Muscle of leg (tissue), 11 donors: Measurements from ENCODE around the gene RBM8A. TPM values are rescaled to one million over a fixed set of nuclear protein-coding genes. Genes with fewer than 3 reads are reported as not detected.
A peak's percentile ranks its signal among the peaks of the same experiment; 100 is the strongest.
"Not testable (repeated sequence)": the region's sequence is repeated elsewhere in the genome, so short reads cannot be mapped to it uniquely, and the experiment has no call there.

Experiments
- DNase-seq: peaks from one replicate; pipeline ENCODE4 v3.0.0; 2013
- H3K27ac ChIP-seq: one replicate; pipeline ENCODE4 v1.5.1; 2013; ENCODE audit warnings: mild to moderate bottlenecking, low read length, control low read depth
- H3K27me3 ChIP-seq: one replicate; pipeline ENCODE4 v1.6.1; 2013; ENCODE audit warnings: low read length; ENCODE audit not compliant: control insufficient read depth, insufficient read depth
- H3K36me3 ChIP-seq: one replicate; pipeline ENCODE4 v1.6.1; 2013; ENCODE audit warnings: low read length; ENCODE audit not compliant: control insufficient read depth, insufficient read depth
- H3K4me1 ChIP-seq: one replicate; pipeline ENCODE4 v1.6.1; 2013; ENCODE audit warnings: low read length; ENCODE audit not compliant: control insufficient read depth, insufficient read depth
- H3K4me3 ChIP-seq: one replicate; pipeline ENCODE4 v1.5.1; 2013; ENCODE audit warnings: low read length, control low read depth
- H3K9me3 ChIP-seq: replicated peaks from 2 replicates; pipeline ENCODE4 v1.6.1; 2013; ENCODE audit warnings: low read depth, low read length; ENCODE audit not compliant: control insufficient read depth
- WGBS: methylation state at CpG from one replicate; pipeline ENCODE4 v1.1.5; 2013; ENCODE audit warnings: missing lambda C conversion rate; ENCODE audit not compliant: insufficient coverage; 5-methylcytosine and 5-hydroxymethylcytosine counted together
- polyA plus RNA-seq, 8 donors: library from polyadenylated mRNA; unstranded; fragments of 120-200 nt; gene quantifications; one replicate each; pipeline versions ENCODE4 v1.2.1 to v1.2.3, GENCODE V29; 2013; ENCODE audit warnings: inconsistent platforms in 1 of 8, low replicate concordance in 1 of 8; ENCODE audit not compliant: insufficient read length in 8 of 8, insufficient read depth in 1 of 8
- total RNA-seq: library from RNA; stranded (reverse); fragments of 120-200 nt; gene quantifications from one replicate; pipeline ENCODE4 v1.2.4, GENCODE V29; 2013

Gene RBM8A
- total and polyA plus RNA-seq, 9 donors: 114 to 136 (median 132) TPM

DNA sequence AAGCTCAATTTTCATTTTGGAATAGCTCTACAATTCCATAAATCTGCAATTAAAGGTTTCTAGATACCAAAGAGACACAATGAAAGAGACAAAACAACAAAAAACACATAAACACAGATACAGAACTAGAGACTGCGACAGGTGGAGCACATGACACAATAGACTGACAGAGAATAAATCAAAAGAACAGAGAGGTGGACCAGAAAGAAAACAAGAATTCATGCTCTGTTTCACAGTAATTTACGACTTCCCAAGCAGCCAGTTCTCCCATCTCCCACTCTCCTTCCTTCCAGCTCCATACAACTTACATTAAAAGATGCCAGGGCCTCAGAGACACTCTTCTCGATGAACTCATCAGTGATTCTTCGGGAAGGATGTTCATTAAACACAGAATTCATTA is 15.1 kb upstream of the RBM8A start:
- Histone ChIP-seq H3K27me3 (no peaks in the 10 kb centered on the region), H3K9me3 (no peaks in the 10 kb centered on the region), H3K27ac (no peak overlapping the region), H3K36me3 (peaks cover 39% of the 10 kb centered on the region), H3K4me3 (no peak overlapping the region), H3K4me1 (no peaks in the 10 kb centered on the region)
- WGBS: 72% methylated on average over 2 of the region's 4 CpGs
- DNase-seq: no peak

DNA sequence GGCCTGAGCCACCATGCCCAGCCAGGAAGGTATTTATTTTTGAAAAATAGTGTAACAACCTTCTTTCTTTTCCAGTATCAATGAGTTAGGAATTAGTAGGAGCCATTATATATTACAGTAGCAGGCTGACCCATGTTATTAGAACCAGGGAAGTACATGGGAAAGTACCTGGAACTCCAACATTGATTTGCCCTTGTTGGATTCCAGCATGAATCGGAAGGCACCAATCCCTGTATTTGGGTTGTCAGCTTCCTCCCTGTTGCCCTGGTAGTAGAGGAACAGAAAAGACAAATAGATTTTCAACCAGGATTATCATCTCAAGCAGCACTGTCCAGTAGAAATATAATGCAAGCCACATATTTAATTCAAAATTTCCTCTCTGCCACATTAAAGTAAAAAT is 10.2 kb upstream of the RBM8A start:
- no peaks in the 10 kb centered on the region for H3K9me3 ChIP-seq
- H3K27me3 ChIP-seq: no peaks in the 10 kb centered on the region
- no peak overlapping the region for H3K4me3 ChIP-seq
- WGBS: no CpG with 5 or more reads among the region's 1 CpG
- H3K36me3 ChIP-seq: peaks cover 35% of the 10 kb centered on the region
- no peaks in the 10 kb centered on the region for H3K4me1 ChIP-seq
- no peak for DNase-seq
- H3K27ac ChIP-seq: no peak overlapping the region

DNA sequence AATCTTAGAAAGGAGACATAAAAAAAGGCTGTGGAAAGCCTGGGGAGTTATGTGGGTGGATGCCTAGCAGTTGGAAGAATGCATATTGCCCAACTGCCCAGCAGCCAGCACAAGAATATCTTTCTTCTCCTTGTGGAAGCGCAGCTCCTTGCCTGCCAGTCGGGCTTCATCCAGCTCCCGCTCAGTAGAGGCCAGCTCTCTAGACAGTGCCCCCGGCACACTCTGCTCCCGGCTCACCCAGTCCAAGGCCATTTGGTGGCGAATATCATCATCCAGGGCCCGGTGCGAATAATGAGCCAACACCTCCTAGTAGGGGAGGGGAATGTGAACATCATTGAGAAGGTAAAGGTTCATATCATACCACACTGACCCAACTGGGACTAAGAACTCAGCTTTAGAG is 9.0 kb upstream of the RBM8A start:
- H3K36me3 ChIP-seq: peaks cover 35% of the 10 kb centered on the region
- no peaks in the 10 kb centered on the region for H3K27me3 ChIP-seq
- no peaks in the 10 kb centered on the region for H3K4me1 ChIP-seq
- H3K27ac ChIP-seq: no peak overlapping the region
- no peaks in the 10 kb centered on the region for H3K9me3 ChIP-seq
- H3K4me3 ChIP-seq: no peak overlapping the region
- DNase-seq: no peak
- 96% methylated on average over 3 of the region's 8 CpGs for WGBS

DNA sequence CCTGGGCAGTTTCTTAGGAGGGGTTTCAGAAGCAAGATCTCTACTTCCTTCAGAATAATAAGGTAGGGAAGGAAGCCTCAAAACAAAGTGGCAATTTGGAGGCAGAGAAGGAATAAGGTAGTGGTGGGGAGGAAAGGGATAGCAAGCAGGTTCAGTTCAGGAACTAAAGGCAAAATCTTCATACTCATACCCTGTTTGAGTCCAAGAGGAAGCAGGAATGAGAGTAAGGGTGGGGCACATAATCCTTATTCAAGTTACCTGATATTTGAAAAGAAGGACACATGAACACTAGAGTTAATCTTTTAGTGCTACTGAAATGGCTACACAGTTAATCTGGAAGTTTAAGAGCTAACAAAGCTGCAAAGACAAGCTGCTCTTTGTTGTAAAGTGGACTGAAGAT is 8.4 kb upstream of the RBM8A start:
- no peak overlapping the region for H3K4me3 ChIP-seq
- no peak overlapping the region for H3K27ac ChIP-seq
- no peaks in the 10 kb centered on the region for H3K27me3 ChIP-seq
- H3K4me1 ChIP-seq: no peaks in the 10 kb centered on the region
- peaks cover 35% of the 10 kb centered on the region for H3K36me3 ChIP-seq
- DNase-seq: no peak
- no peaks in the 10 kb centered on the region for H3K9me3 ChIP-seq

DNA sequence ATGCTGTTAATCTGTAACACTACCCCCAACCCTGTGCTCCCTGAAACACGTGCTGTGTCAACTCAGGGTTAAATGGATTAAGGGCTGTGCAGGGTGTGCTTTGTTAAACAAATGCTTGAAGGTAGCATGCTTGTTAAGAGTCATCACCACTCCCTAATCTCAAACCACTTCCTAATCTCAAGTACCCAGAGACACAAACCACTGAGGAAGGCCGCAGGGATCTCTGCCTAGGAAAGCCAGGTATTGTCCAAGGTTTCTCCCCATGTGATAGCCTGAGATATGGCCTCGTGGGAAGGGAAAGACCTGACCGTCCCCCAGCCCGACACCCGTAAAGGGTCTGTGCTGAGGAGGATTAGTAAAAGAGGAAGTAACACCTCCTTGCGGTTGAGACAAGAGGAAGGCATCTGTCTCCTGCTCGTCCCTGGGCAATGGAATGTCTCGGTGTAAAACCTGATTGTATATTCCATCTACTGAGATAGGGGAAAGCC is 5.3 kb upstream of the RBM8A start:
- not testable (repeated sequence) for H3K9me3 ChIP-seq, H3K27ac ChIP-seq, H3K4me3 ChIP-seq, H3K27me3 ChIP-seq, DNase-seq, H3K4me1 ChIP-seq
- H3K36me3 ChIP-seq: peaks cover 23% of the 10 kb centered on the region
- 32% methylated on average over 5 of the region's 9 CpGs for WGBS

DNA sequence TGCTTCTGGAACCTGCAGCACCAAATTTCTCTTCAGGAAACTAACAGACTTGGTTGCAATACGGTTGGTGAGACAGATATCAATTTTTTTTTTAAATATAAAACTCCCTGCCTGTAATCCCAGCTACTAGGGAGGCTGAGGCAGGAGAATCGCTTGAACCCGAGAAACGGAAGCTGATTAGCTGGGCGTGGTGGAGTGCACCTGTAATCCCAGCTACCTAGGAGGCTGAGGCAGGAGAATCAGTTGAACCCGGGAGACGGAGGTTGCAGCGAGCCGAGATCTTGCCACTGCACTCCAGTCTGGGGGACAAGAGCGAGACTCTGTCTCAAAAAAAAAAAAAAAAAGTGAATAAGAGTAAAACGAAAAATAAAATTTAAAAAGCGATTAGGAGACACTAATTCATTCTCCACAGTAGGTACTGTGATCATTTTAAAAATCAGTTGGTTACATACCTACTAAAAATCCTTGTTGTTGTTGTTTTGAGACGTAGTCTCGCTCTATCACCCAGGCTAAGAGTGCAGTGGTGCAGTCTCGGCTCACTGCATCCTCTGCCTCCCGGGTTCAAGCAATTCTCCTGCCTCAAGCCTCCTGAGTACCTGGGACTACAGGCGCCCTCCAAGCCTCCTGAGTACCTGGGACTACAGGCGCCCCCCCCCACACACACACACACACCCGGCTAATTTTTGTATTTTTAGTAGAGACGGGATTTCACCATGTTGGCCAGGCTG is 796 bp upstream of the RBM8A start:
- H3K4me3 ChIP-seq: peak overlapping the region; percentile 64
- WGBS: 90% methylated on average over 2 of the region's 20 CpGs
- H3K36me3 ChIP-seq: peaks cover 15% of the 10 kb centered on the region
- DNase-seq: no peak
- H3K27me3 ChIP-seq: no peaks in the 10 kb centered on the region
- no peaks in the 10 kb centered on the region for H3K9me3 ChIP-seq
- peaks cover 12% of the 10 kb centered on the region for H3K4me1 ChIP-seq
- H3K27ac ChIP-seq: peak overlapping the region; percentile 97

DNA sequence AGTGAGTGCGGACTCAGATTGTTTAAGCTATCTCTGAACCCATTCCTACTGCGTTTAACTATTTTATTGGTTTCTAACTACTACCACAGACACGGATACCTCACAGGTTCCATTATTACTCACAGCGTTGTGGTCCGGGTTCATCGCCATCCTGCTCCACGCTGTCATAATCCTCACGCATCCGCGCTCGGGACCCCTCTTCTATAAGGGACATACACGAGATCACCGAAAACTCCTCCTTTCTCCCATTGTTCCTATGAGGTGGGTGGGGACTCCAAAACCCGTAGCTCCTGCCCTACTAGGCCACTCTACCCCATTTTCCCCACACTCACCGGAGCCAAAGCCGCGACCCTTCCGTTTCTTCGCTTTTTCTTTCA is 610 bp downstream of the RBM8A start:
- H3K9me3 ChIP-seq: no peaks in the 10 kb centered on the region
- no peak for DNase-seq
- H3K4me3 ChIP-seq: peak overlapping the region; percentile 64
- WGBS: 7% methylated on average over 5 of the region's 19 CpGs
- peak overlapping the region; percentile 97 for H3K27ac ChIP-seq
- peaks cover 18% of the 10 kb centered on the region for H3K36me3 ChIP-seq
- H3K4me1 ChIP-seq: peaks cover 12% of the 10 kb centered on the region
- H3K27me3 ChIP-seq: no peaks in the 10 kb centered on the region

DNA sequence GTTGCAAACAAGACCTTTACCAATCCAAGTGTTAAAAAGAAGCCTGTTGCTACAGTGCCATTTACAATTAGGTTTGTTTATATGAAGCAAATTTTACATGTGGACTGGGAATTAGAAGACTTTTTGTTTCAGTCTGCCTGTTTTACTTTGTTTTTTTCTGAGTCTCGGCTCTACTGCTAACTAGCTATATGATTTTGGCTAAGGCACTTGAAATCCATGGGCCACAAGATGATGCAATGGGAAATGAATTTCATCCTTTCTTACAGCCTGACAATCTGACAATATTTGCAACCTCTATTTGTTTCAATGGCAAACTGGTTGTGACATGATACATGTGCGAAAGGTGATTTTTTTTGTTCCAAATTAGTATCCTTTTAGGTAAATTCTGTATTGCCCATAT is 5.0 kb downstream of the RBM8A start:
- Histone ChIP-seq H3K4me1 (peaks cover 26% of the 10 kb centered on the region), H3K36me3 (peaks cover 18% of the 10 kb centered on the region), H3K27ac (no peak overlapping the region), H3K9me3 (no peaks in the 10 kb centered on the region), H3K4me3 (no peak overlapping the region), H3K27me3 (no peaks in the 10 kb centered on the region)
- no CpG with 5 or more reads among the region's 2 CpGs for WGBS
- no peak for DNase-seq

DNA sequence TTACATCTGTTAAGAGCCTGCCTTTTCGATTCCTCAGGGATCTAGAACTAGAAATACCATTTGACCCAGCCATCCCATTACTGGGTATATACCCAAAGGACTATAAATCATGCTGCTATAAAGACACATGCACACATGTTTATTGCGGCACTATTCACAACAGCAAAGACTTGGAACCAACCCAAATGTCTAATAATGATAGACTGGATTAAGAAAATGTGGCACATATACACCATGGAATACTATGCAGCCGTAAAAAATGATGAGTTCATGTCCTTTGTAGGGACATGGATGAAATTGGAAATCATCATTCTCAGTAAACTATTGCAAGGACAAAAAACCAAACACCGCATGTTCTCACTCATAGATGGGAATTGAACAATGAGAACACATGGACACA is 7.0 kb downstream of the RBM8A start:
- H3K4me3 ChIP-seq, DNase-seq: not testable (repeated sequence)

DNA sequence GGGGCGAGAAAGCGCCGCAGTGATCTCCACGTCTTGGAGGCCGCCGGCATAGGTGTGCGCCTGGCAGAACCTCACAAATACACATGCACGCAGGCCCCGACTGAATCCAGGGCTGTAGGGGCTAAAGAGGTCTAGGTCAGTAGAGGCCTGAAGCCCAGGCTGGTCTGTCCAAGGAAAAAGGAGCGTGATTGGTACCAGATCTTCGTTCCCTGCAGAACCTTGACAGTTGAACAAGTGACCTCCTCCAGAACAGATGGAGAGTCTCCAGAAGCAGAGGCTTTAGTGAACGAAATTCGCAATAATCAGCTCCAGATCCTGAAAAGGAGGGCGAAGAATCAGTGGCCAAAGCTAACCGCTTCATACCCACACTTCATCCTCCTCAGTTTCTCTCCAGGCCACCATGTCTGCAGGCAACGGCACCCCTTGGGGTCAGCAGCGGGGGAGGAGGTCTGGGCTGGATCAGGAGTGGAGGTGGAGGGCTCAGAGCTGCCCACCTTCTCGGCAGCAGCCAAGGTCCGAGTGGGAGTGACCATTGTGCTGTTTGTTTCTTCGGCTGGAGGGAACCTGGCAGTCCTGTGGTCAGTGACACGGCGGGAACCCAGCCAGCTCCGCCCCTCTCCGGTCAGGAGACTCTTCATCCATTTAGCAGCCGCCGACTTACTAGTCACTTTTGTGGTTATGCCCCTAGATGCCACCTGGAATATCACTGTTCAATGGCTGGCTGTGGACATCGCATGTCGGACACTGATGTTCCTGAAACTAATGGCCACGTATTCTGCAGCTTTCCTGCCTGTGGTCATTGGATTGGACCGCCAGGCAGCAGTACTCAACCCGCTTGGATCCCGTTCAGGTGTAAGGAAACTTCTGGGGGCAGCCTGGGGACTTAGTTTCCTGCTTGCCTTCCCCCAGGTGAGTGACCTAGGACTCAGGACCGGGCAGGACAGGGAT is 8.0 kb downstream of the RBM8A start:
- Histone ChIP-seq H3K9me3 (no peaks in the 10 kb centered on the region), H3K27ac (peak overlapping the region; percentile 95), H3K36me3 (peaks cover 23% of the 10 kb centered on the region), H3K4me3 (peak overlapping the region; percentile 71), H3K27me3 (no peaks in the 10 kb centered on the region), H3K4me1 (peaks cover 19% of the 10 kb centered on the region)
- peak; percentile 53 for DNase-seq
- 1% methylated on average over 19 of the region's 33 CpGs for WGBS

More for the DNA sequence above, 7.0 kb downstream of the RBM8A start:
- not testable (repeated sequence) for H3K27me3 ChIP-seq, H3K27ac ChIP-seq, H3K9me3 ChIP-seq
- Histone ChIP-seq H3K4me1 (peaks cover 19% of the 10 kb centered on the region), H3K36me3 (peaks cover 20% of the 10 kb centered on the region)
- WGBS: no CpG with 5 or more reads among the region's 4 CpGs
